Lung (tissue), 12 donors: ENCODE data around the gene CPPED1. TPM values are rescaled to one million over a fixed set of nuclear protein-coding genes. Genes with fewer than 3 reads are reported as not detected.

Experiments used
- ATAC-seq: fragments of 200-7000 bp; cut with Tn5 transposase; one replicate; pipeline ENCODE4 v1.9.1; 2020; ENCODE audit warnings: moderate number of reproducible peaks; ENCODE audit not compliant: insufficient read depth, low FRiP score
- DNase-seq, 3 donors: peaks; one replicate each; pipeline ENCODE4 v3.0.0-alpha.2; 2013 to 2017
- H3K27ac ChIP-seq, 2 donors: one replicate each; pipeline ENCODE4 v1.5.1; 2013; ENCODE audit warnings: mild to moderate bottlenecking in 2 of 2, moderate library complexity in 2 of 2, control low read depth in 1 of 2, inconsistent platforms in 1 of 2, low read depth in 1 of 2, low read length in 1 of 2
- H3K27me3 ChIP-seq, 3 donors: one replicate each; pipeline ENCODE4 v1.5.1; 2013; ENCODE audit warnings: low read length in 2 of 3; ENCODE audit not compliant: control insufficient read depth in 3 of 3, insufficient read depth in 3 of 3
- H3K36me3 ChIP-seq, 4 donors: one replicate each; pipeline ENCODE4 v1.5.1; 2013; ENCODE audit warnings: low read length in 4 of 4, mild to moderate bottlenecking in 1 of 4, moderate library complexity in 1 of 4; ENCODE audit not compliant: control insufficient read depth in 4 of 4, insufficient read depth in 4 of 4
- H3K4me1 ChIP-seq, 5 donors: one replicate each; pipeline ENCODE4 v1.5.1; 2013; ENCODE audit warnings: low read length in 5 of 5, mild to moderate bottlenecking in 2 of 5, moderate library complexity in 1 of 5; ENCODE audit not compliant: control insufficient read depth in 5 of 5, insufficient read depth in 5 of 5
- H3K4me3 ChIP-seq: one replicate; pipeline ENCODE4 v1.5.1; 2013; ENCODE audit warnings: mild to moderate bottlenecking, control low read depth, moderate library complexity
- H3K9ac ChIP-seq, 2 donors: one replicate each; pipeline ENCODE4 v1.5.1; 2013; ENCODE audit warnings: low read length in 2 of 2, control low read depth in 1 of 2; ENCODE audit not compliant: insufficient read depth in 1 of 2
- H3K9me3 ChIP-seq, 4 donors: one replicate each; pipeline ENCODE4 v1.5.1; 2013; ENCODE audit warnings: low read length in 3 of 4, mild to moderate bottlenecking in 1 of 4, moderate library complexity in 1 of 4; ENCODE audit not compliant: control insufficient read depth in 4 of 4, insufficient read depth in 3 of 4
- WGBS, 2 donors: extraction: QIAGEN DNeasy Blood & Tissue Kit; methylation state at CpG; one replicate each; pipeline ENCODE4 v1.1.7; 2013; 5-methylcytosine and 5-hydroxymethylcytosine counted together
- polyA plus RNA-seq, 2 donors: library from polyadenylated mRNA; stranded (reverse); fragments of 200-250 nt; gene quantifications; one replicate each; pipeline ENCODE4 v1.2.1, GENCODE V29; 2013
- total RNA-seq, 2 donors: library from RNA; depleted of rRNA in 1 of 2; stranded (reverse); fragments of >200 nt in 1 of 2; gene quantifications; one replicate each; pipeline ENCODE4 v1.2.1, GENCODE V29; 2014 to 2021
- TF ChIP-seq, protein P1 (sequence below): IDR thresholded peaks from 2 replicates; pipeline ENCODE4 v1.5.1; 2012; ENCODE audit warnings: mild to moderate bottlenecking; ENCODE audit errors: control extremely low read depth, extremely low read depth
- donor health status: control.
- donor health status: control.
- donor health status: Bipolar disorder and iron deficiency.
- donor health status: healthy.
- donor health status: DM: yes; HTN: yes; CAD: no.

The CPPED1 gene
- total and polyA plus RNA-seq, 4 donors: 9.8 to 32.5 (median 14.2) TPM

DNA sequence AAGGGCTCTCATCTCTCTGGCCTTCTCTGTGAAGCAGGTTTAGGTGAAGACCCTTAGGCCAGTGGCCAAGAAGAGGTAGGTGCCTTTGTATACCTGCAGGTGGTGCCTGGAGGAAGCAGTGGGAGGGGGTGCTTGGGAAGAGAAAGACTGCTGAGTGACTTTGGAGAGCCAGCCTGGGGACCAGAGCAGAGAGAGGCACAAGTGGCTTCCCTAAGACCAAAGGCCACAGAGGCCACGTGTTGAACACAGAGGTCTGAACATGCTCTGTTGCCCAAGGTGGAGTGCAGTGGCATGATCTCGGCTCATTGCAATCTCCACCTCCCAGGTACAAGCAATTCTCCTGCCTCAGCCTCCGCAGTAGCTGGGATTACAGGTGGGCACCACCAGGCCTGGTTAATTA lies 103.5 kb downstream of the CPPED1 start:
- 96 to 100% methylated on average over 3 of the region's 3 CpGs for WGBS, 2 donors

DNA sequence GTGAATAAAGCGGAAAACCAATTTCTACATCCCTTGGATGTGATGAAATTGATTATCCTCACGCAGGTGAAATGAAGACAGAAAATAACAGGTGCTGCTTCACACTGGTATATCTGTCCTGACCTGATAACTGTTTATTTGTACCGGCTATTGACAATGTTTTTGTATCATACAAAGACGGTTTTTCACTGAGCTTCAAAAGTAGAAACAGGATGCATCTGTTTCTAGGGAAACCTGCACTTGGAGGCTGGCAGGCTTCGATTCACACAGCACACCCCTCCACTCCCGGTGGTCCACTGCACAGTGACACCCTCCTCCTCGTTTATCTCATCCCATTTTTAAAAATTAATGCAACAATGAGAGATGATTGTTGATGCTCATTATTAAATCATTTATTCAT lies 104.5 kb downstream of the CPPED1 start:
- no peak overlapping the region for H3K9ac ChIP-seq
- ATAC-seq (no peak), DNase-seq (no peak)
- peaks cover 0 to 5% (median 0%) of the 10 kb centered on the region in 4 donors for H3K36me3 ChIP-seq
- WGBS, 2 donors: 62 to 78% methylated on average over 7 of the region's 7 CpGs
- TF ChIP-seq, protein P1, sequence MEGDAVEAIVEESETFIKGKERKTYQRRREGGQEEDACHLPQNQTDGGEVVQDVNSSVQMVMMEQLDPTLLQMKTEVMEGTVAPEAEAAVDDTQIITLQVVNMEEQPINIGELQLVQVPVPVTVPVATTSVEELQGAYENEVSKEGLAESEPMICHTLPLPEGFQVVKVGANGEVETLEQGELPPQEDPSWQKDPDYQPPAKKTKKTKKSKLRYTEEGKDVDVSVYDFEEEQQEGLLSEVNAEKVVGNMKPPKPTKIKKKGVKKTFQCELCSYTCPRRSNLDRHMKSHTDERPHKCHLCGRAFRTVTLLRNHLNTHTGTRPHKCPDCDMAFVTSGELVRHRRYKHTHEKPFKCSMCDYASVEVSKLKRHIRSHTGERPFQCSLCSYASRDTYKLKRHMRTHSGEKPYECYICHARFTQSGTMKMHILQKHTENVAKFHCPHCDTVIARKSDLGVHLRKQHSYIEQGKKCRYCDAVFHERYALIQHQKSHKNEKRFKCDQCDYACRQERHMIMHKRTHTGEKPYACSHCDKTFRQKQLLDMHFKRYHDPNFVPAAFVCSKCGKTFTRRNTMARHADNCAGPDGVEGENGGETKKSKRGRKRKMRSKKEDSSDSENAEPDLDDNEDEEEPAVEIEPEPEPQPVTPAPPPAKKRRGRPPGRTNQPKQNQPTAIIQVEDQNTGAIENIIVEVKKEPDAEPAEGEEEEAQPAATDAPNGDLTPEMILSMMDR: no peak
- H3K27me3 ChIP-seq: no peaks in the 10 kb centered on the region
- no peaks in the 10 kb centered on the region for H3K9me3 ChIP-seq
- H3K27ac ChIP-seq: no peak overlapping the region
- H3K4me3 ChIP-seq: no peak overlapping the region
- H3K4me1 ChIP-seq: no peaks in the 10 kb centered on the region

More for the DNA sequence above, 103.5 kb downstream of the CPPED1 start:
- no peak for DNase-seq
- H3K4me3 ChIP-seq: no peak overlapping the region
- no peaks in the 10 kb centered on the region for H3K4me1 ChIP-seq
- TF ChIP-seq, protein P1: no peak
- peaks cover 0 to 5% (median 0%) of the 10 kb centered on the region in 4 donors for H3K36me3 ChIP-seq
- no peaks in the 10 kb centered on the region for H3K9me3 ChIP-seq
- H3K9ac ChIP-seq: no peak overlapping the region
- H3K27me3 ChIP-seq: no peaks in the 10 kb centered on the region
- H3K27ac ChIP-seq: no peak overlapping the region
- ATAC-seq: no peak

DNA sequence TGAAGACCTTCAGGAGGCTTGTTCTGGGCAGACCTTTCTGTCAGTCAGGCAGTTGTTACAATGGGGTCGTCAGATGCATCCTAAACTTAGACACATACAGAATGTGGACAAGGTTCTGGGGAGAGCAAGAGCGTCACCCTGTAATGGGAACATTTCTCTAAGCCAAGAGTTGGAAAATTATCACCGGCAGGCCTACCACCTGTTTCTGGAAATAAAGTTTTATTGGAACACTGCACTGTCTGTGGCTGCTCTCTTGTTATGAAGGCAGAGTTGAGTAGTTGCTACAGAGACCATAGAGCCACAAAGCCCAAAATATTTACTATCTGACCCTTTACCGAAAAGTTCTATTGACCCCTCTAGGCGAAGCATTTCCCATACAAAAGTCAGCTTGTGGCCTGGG lies 106.2 kb downstream of the CPPED1 start:
- WGBS, 2 donors: 74 to 91% methylated on average over 5 of the region's 5 CpGs
- no peak for DNase-seq
- H3K27me3 ChIP-seq: no peaks in the 10 kb centered on the region
- H3K9ac ChIP-seq: no peak overlapping the region
- TF ChIP-seq, protein P1: no peak
- ATAC-seq: no peak
- no peak overlapping the region for H3K27ac ChIP-seq
- no peak overlapping the region for H3K4me3 ChIP-seq
- no peaks in the 10 kb centered on the region for H3K4me1 ChIP-seq
- H3K36me3 ChIP-seq: peaks cover 0 to 2% (median 0%) of the 10 kb centered on the region in 4 donors
- H3K9me3 ChIP-seq: peaks cover 0 to 2% (median 0%) of the 10 kb centered on the region in 4 donors

DNA sequence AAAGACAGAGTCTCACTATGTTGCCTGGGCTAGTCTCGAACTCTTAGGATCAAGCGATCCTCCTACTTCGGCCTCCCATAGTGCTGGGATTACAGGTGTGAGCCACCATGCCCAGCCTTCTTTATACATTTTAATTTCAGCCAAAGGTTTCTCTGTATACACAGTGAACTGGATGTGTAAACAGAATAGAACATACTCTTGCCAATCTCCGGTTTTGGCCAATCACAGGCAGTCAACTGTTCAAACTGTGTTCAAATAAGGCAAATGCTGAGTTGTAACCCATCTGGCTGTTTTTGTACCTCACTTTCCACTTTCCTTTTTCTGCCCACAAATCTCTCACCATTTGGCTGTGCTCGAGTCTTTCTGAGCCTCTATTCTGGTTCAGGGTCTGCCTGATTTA lies 108.2 kb downstream of the CPPED1 start:
- DNase-seq: no peak
- 94 to 95% methylated on average over 5 of the region's 5 CpGs for WGBS, 2 donors

More for the DNA sequence above, 108.2 kb downstream of the CPPED1 start:
- TF ChIP-seq, protein P1: no peak
- Histone ChIP-seq H3K36me3 (peaks cover 0 to 2% (median 0%) of the 10 kb centered on the region in 4 donors), H3K9ac (no peak overlapping the region), H3K9me3 (peaks cover 0 to 4% (median 0%) of the 10 kb centered on the region in 4 donors), H3K4me1 (no peaks in the 10 kb centered on the region), H3K27ac (no peak overlapping the region), H3K27me3 (no peaks in the 10 kb centered on the region), H3K4me3 (no peak overlapping the region)
- ATAC-seq: no peak
